WI38 (cell line): ENCODE results near the gene CNR1.
A peak's percentile ranks its signal among the peaks of the same experiment; 100 is the strongest.
"Not testable (repeated sequence)": the region's sequence is repeated elsewhere in the genome, so short reads cannot be mapped to it uniquely, and the experiment has no call there.

Experiments used
- H3K4me3 ChIP-seq: 2 replicates; pipeline ENCODE4 v1.5.1; 2011; ENCODE audit warnings: low read depth, mild to moderate bottlenecking, control low read depth, low read length
- CTCF ChIP-seq: IDR thresholded peaks from 2 replicates; pipeline ENCODE4 v1.5.1; 2012; ENCODE audit warnings: low read depth, mild to moderate bottlenecking, control low read depth, low read length

Gene CNR1

GRCh38 chr6:88165844-88166492, at the start of gene CNR1:
TSS of gene CNR1 (minus strand) at chr6:88166347. CDS start at chr6:88145274, 21,073 bp downstream.
- no peak for TF ChIP-seq CTCF
- peak within 1 kb of the TSS; percentile 37 for H3K4me3 ChIP-seq

- no peak for TF ChIP-seq CTCF
These were observed 45.3 kb upstream of the CNR1 start for GRCh38 chr6:88211446-88211845.

GRCh38 chr6:88209301-88209700, 43.2 kb upstream of the CNR1 start:
- no peak overlapping the region for H3K4me3 ChIP-seq
- TF ChIP-seq CTCF: no peak

More at GRCh38 chr6:88211446-88211845, 45.3 kb upstream of the CNR1 start:
- no peak overlapping the region for H3K4me3 ChIP-seq

- H3K4me3 ChIP-seq: no peak overlapping the region
- no peak for TF ChIP-seq CTCF
These were observed 42.6 kb upstream of the CNR1 start for GRCh38 chr6:88208726-88209125.

- not testable (repeated sequence) for H3K4me3 ChIP-seq
These were observed 35.6 kb upstream of the CNR1 start for GRCh38 chr6:88201734-88202133.

GRCh38 chr6:88184921-88185320, 18.8 kb upstream of the CNR1 start:
- no peak for TF ChIP-seq CTCF
- H3K4me3 ChIP-seq: no peak overlapping the region

GRCh38 chr6:88183471-88183870, 17.3 kb upstream of the CNR1 start:
- H3K4me3 ChIP-seq: no peak overlapping the region
- TF ChIP-seq CTCF: no peak

GRCh38 chr6:88179692-88180091, 13.5 kb upstream of the CNR1 start:
- no peak for TF ChIP-seq CTCF
- H3K4me3 ChIP-seq: no peak overlapping the region
